Loucy (cell line): Measurements from ENCODE around the gene VIL1.

Experiments used
- H2AFZ ChIP-seq: fragments of 200-600 bp; sonication (generic); 2 replicates; pipeline ENCODE4 v1.6.0; 2016; ENCODE audit warnings: antibody characterized with exemption, mild to moderate bottlenecking, low read length, moderate library complexity
- H3F3A ChIP-seq: fragments of 200-600 bp; 2 replicates; pipeline ENCODE4 v1.6.0; 2016; ENCODE audit warnings: antibody characterized with exemption, low read depth, mild to moderate bottlenecking
- H3K27me3 ChIP-seq: fragments of 200-600 bp; sonication (generic); 2 replicates; pipeline ENCODE4 v1.6.1; 2014; ENCODE audit warnings: low read length, mild to moderate bottlenecking; ENCODE audit not compliant: insufficient read depth, poor library complexity, severe bottlenecking
- H3K36me3 ChIP-seq: fragments of 200-600 bp; sonication (generic); 2 replicates; pipeline ENCODE4 v1.6.1; 2016; ENCODE audit warnings: low read length; ENCODE audit not compliant: insufficient read depth
- H3K4me1 ChIP-seq: fragments of 200-600 bp; sonication (generic); 2 replicates; pipeline ENCODE4 v1.5.1; 2014; ENCODE audit warnings: low read length, mild to moderate bottlenecking; ENCODE audit not compliant: insufficient read depth, poor library complexity, severe bottlenecking
- H3K4me2 ChIP-seq: fragments of 200-600 bp; sonication (generic); 2 replicates; pipeline ENCODE4 v1.6.0; 2014; ENCODE audit warnings: antibody characterized with exemption, low read length, low read depth, mild to moderate bottlenecking; ENCODE audit not compliant: poor library complexity, severe bottlenecking
- H3K4me3 ChIP-seq: fragments of 200-600 bp; sonication (generic); 2 replicates; pipeline ENCODE4 v1.5.1; 2014; ENCODE audit warnings: low read length, mild to moderate bottlenecking, mixed read lengths; ENCODE audit not compliant: poor library complexity, severe bottlenecking
- H3K79me2 ChIP-seq: fragments of 200-600 bp; sonication (generic); 2 replicates; pipeline ENCODE4 v1.6.1; 2014; ENCODE audit warnings: low read length; ENCODE audit not compliant: insufficient read depth
- H3K9ac ChIP-seq: fragments of 200-600 bp; sonication (generic); 2 replicates; pipeline ENCODE4 v1.6.0; 2014; ENCODE audit warnings: mild to moderate bottlenecking, low read depth, low read length, moderate library complexity; ENCODE audit not compliant: poor library complexity, severe bottlenecking
- H3K9me2 ChIP-seq: fragments of 200-600 bp; sonication (generic); replicated peaks from 2 replicates; pipeline ENCODE4 v1.6.1; 2016; ENCODE audit warnings: low read depth, low read length, mixed read lengths
- H3K9me3 ChIP-seq: fragments of 200-600 bp; sonication (generic); 2 replicates; pipeline ENCODE4 v1.6.1; 2014; ENCODE audit warnings: mild to moderate bottlenecking, antibody characterized with exemption, low read length, low read depth; ENCODE audit not compliant: insufficient read depth
- H4K20me1 ChIP-seq: fragments of 200-600 bp; sonication (generic); 2 replicates; pipeline ENCODE4 v1.6.0; 2014; ENCODE audit warnings: antibody characterized with exemption, low read length, mild to moderate bottlenecking; ENCODE audit not compliant: insufficient read depth, poor library complexity, severe bottlenecking
- CTCF ChIP-seq: fragments of 200-600 bp; sonication (generic); conservative IDR thresholded peaks from 2 replicates; pipeline ENCODE4 v1.5.1; 2014; ENCODE audit warnings: mild to moderate bottlenecking, antibody characterized with exemption, low read length
- EZH2phosphoT487 ChIP-seq: fragments of 200-600 bp; IDR thresholded peaks from 2 replicates; pipeline ENCODE4 v1.6.1; 2018; ENCODE audit warnings: antibody characterized with exemption, mild to moderate bottlenecking, moderate library complexity, borderline replicate concordance

VIL1 gene

GRCh38 chr2:218395826-218396687 is 22.9 kb upstream of the VIL1 start:
- Histone ChIP-seq H2AFZ (peak overlapping the region; percentile 90), H3K27me3 (no peaks in the 10 kb centered on the region), H3K4me1 (peaks cover 35% of the 10 kb centered on the region)

DNA sequence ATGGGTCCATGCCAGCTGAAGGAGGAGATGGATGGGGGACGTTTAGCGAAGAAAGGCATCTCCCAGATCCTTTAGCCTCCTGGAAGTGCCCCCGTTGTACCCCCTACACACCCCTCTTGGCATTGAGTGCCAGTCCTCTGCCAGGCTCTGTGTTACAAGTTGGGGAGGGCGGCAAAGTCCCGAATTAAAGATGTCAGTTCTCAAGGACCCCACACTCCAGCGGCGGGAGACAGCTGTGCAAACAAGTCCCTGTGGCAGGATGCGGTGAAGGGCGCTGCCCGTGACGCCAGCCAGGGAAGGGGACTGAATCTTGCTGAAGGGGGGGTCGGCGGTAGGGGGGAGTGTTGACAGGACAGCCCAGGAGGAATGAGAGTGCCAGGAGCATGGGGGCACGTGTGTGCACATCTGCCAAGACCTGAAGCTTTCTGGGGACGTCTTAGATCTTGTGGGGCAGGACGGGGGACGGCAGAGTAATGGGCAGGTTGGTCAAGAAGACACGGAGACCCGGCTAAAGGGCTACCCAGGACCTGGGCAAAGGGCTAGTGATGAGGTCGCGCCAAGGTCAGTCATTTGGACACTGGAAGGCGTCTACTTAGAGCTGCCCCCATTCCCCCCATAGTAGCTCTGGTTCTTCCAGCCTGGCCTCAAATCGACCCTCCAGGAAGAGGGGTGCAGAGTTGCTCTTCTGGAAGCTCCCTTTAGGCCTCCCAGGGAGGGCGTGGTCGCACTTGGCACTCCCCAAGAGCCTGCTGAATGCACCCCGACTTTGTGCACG is 22.0 kb upstream of the VIL1 start:
- peak overlapping the region; percentile 90 for H2AFZ ChIP-seq
- H4K20me1 ChIP-seq = peaks cover 9% of the 10 kb centered on the region
- H3K9ac ChIP-seq = peak overlapping the region; percentile 83
- H3K4me3 ChIP-seq = peak overlapping the region; percentile 84
- no peaks in the 10 kb centered on the region for H3K9me2 ChIP-seq
- peak overlapping the region; percentile 74 for H3K4me2 ChIP-seq
- H3K79me2 ChIP-seq = peaks cover 39% of the 10 kb centered on the region
- TF ChIP-seq EZH2phosphoT487 (no peak), CTCF (no peak)
- H3K27me3 ChIP-seq = no peaks in the 10 kb centered on the region
- H3F3A ChIP-seq = 0 out of 2 replicates have a peak, but pooled peaks cover 2% of the 10 kb centered on the region
- H3K9me3 ChIP-seq = no peaks in the 10 kb centered on the region
- H3K36me3 ChIP-seq = no peaks in the 10 kb centered on the region
- peaks cover 43% of the 10 kb centered on the region for H3K4me1 ChIP-seq

More at GRCh38 chr2:218395826-218396687, 22.9 kb upstream of the VIL1 start:
- Histone ChIP-seq H3K9me3 (no peaks in the 10 kb centered on the region), H3K36me3 (no peaks in the 10 kb centered on the region), H3K9me2 (no peaks in the 10 kb centered on the region), H3K9ac (peak overlapping the region; percentile 83), H3F3A (0 out of 2 replicates have a peak, but pooled peaks cover 2% of the 10 kb centered on the region), H3K4me2 (peak overlapping the region; percentile 74), H3K79me2 (peaks cover 30% of the 10 kb centered on the region), H3K4me3 (peak overlapping the region; percentile 84), H4K20me1 (peaks cover 1% of the 10 kb centered on the region)
- TF ChIP-seq CTCF = peak; percentile 74
- no peak for TF ChIP-seq EZH2phosphoT487

DNA sequence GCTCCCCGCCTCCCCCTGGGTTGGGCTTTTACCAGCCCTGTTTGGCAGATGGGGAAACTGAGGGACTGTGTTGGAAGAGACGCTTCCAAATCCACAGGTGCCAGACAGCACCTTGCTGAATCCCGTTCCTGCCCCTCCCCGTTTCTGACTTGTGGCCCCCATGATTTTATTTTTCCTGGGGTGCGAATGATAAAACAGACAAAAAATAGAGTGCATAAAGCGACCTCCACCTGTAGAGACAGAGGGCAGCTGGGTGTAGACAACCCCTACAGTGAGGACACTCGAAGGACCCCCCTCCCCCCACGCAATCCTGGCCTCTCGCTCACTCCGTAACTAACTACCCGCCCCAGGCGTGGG is 21.5 kb upstream of the VIL1 start:
- Histone ChIP-seq H2AFZ (peak overlapping the region; percentile 16; the same call in 1 of the 2 replicates), H3K79me2 (peaks cover 44% of the 10 kb centered on the region), H3K36me3 (peaks cover 5% of the 10 kb centered on the region; the same call in 1 of the 2 replicates), H3K9me3 (no peaks in the 10 kb centered on the region), H3K4me1 (peaks cover 48% of the 10 kb centered on the region), H4K20me1 (peaks cover 15% of the 10 kb centered on the region), H3F3A (0 out of 2 replicates have a peak, but pooled peaks cover 2% of the 10 kb centered on the region), H3K4me2 (peak overlapping the region; percentile 74), H3K9ac (peak overlapping the region; percentile 83), H3K4me3 (peak overlapping the region; percentile 84), H3K27me3 (no peaks in the 10 kb centered on the region), H3K9me2 (no peaks in the 10 kb centered on the region)
- TF ChIP-seq CTCF = no peak
- no peak for TF ChIP-seq EZH2phosphoT487
